Measurements from ENCODE around the gene PPOX. TPM values are rescaled to one million over a fixed set of nuclear protein-coding genes. Genes with fewer than 3 reads are reported as not detected.

The PPOX gene
- total RNA-seq, 4 donors from 2014 or later, result 12.8 to 22.1 (median 15.8) TPM

GRCh38 chr1:161182214-161182613 lies 16.0 kb downstream of the PPOX start:
- Histone ChIP-seq H3K36me3 (no peaks in the 10 kb centered on the region), H3K4me1 (peaks cover 15 to 31% (median 29%) of the 10 kb centered on the region in 4 donors), H3K4me3 (no peak overlapping the region), H3K9me3 (no peaks in the 10 kb centered on the region), H3K27me3 (no peaks in the 10 kb centered on the region), H3K27ac (replicated peaks in 1 of 4) (no peak overlapping the region)
- WGBS, result 79% methylated on average over 1 of the region's 1 CpG
- TF ChIP-seq CTCF (IDR thresholded peaks at IDR 0.05) (no peak), POLR2A (IDR thresholded peaks at IDR 0.05; ENCODE audit: low read depth) (no peak), POLR2AphosphoS5 (IDR thresholded peaks at IDR 0.05) (no peak)
- intact Hi-C loops (cut with DNase I), result no loop called here
- no peak for DNase-seq (ENCODE audit: extremely low spot score)

GRCh38 chr1:161185282-161185682 lies 19.1 kb downstream of the PPOX start:
- Histone ChIP-seq H3K4me3 (no peak overlapping the region), H3K27me3 (no peaks in the 10 kb centered on the region), H3K4me1 (peaks cover 6 to 22% (median 20%) of the 10 kb centered on the region in 4 donors), H3K36me3 (peaks cover 0 to 1% (median 0%) of the 10 kb centered on the region in 4 donors), H3K9me3 (no peaks in the 10 kb centered on the region), H3K27ac (replicated peaks in 1 of 4) (peak overlapping the region; percentile 47 to 69 (median 59))
- 18% methylated on average over 3 of the region's 3 CpGs for WGBS
- no peak for TF ChIP-seq EP300 (IDR thresholded peaks at IDR 0.05)
- TF ChIP-seq POLR2AphosphoS5 (IDR thresholded peaks at IDR 0.05), result peak; percentile 30 to 42
- no peak for TF ChIP-seq POLR2A (IDR thresholded peaks at IDR 0.05; ENCODE audit: low read depth)
- TF ChIP-seq CTCF (IDR thresholded peaks at IDR 0.05), result no peak
- intact Hi-C loops (cut with DNase I), result no loop called here
- no peak for DNase-seq (ENCODE audit: extremely low spot score)

- DNase-seq (ENCODE audit: extremely low spot score), result no peak
- Histone ChIP-seq H3K4me1 (peaks cover 6 to 25% (median 19%) of the 10 kb centered on the region in 4 donors), H3K27ac (replicated peaks in 1 of 4) (peak overlapping the region; percentile 47 to 69 (median 59)), H3K4me3 (no peak overlapping the region), H3K27me3 (no peaks in the 10 kb centered on the region), H3K36me3 (peaks cover 0 to 7% (median under 1%) of the 10 kb centered on the region in 4 donors), H3K9me3 (no peaks in the 10 kb centered on the region)
- 51% methylated on average over 2 of the region's 2 CpGs for WGBS
- intact Hi-C loops (cut with DNase I), result no loop called here
- TF ChIP-seq POLR2A (IDR thresholded peaks at IDR 0.05; ENCODE audit: low read depth), result no peak
- no peak for TF ChIP-seq POLR2AphosphoS5 (IDR thresholded peaks at IDR 0.05)
- no peak for TF ChIP-seq CTCF (IDR thresholded peaks at IDR 0.05)
- TF ChIP-seq EP300 (IDR thresholded peaks at IDR 0.05), result no peak
Measured at GRCh38 chr1:161185732-161186311, 19.6 kb downstream of the PPOX start.

GRCh38 chr1:161187311-161187710 lies 21.1 kb downstream of the PPOX start:
- peaks cover 8 to 30% (median 20%) of the 10 kb centered on the region in 4 donors for H3K4me1 ChIP-seq
- no peak for TF ChIP-seq POLR2AphosphoS5 (IDR thresholded peaks at IDR 0.05)
- TF ChIP-seq CTCF (IDR thresholded peaks at IDR 0.05), result no peak
- no peak for TF ChIP-seq EP300 (IDR thresholded peaks at IDR 0.05)
- TF ChIP-seq POLR2A (IDR thresholded peaks at IDR 0.05; ENCODE audit: low read depth), result no peak
- no peak for DNase-seq (ENCODE audit: extremely low spot score)
- peaks cover 0 to 22% (median 12%) of the 10 kb centered on the region in 4 donors for H3K36me3 ChIP-seq
- no peak overlapping the region for H3K27ac ChIP-seq (replicated peaks in 1 of 4)
- intact Hi-C loops (cut with DNase I), result no loop called here
- WGBS, result 86% methylated on average over 3 of the region's 3 CpGs
- H3K4me3 ChIP-seq, result no peak overlapping the region
- no peaks in the 10 kb centered on the region for H3K9me3 ChIP-seq
- H3K27me3 ChIP-seq, result no peaks in the 10 kb centered on the region

- no peak for TF ChIP-seq POLR2AphosphoS5 (IDR thresholded peaks at IDR 0.05)
- no peak for TF ChIP-seq CTCF (IDR thresholded peaks at IDR 0.05)
- TF ChIP-seq EP300 (IDR thresholded peaks at IDR 0.05), result no peak
- no peak for TF ChIP-seq POLR2A (IDR thresholded peaks at IDR 0.05; ENCODE audit: low read depth)
- H3K9me3 ChIP-seq, result no peaks in the 10 kb centered on the region
- no peak for DNase-seq (ENCODE audit: extremely low spot score)
- H3K36me3 ChIP-seq, result peaks cover 0 to 32% (median 15%) of the 10 kb centered on the region in 4 donors
- H3K4me1 ChIP-seq, result peaks cover 13 to 34% (median 29%) of the 10 kb centered on the region in 4 donors
- no peak overlapping the region for H3K27ac ChIP-seq (replicated peaks in 1 of 4)
- intact Hi-C loops (cut with DNase I), result no loop called here
- H3K4me3 ChIP-seq, result no peak overlapping the region
- no peaks in the 10 kb centered on the region for H3K27me3 ChIP-seq
- 82% methylated on average over 6 of the region's 6 CpGs for WGBS
Measured at GRCh38 chr1:161188381-161188780, 22.2 kb downstream of the PPOX start.
